Mesenchymal stem cell (in vitro differentiated cells and primary cell): Measurements from ENCODE around the gene IL1RAPL1.

ENCODE experiments used
- DNase-seq: peaks from one replicate; pipeline ENCODE4 v3.0.0-alpha.2; 2013
- H2AFZ ChIP-seq: one replicate; pipeline ENCODE4 v1.6.1; 2013; ENCODE audit warnings: low read depth, mild to moderate bottlenecking, control low read depth, inconsistent platforms, low read length, moderate library complexity
- H2AK5ac ChIP-seq: 2 replicates; pipeline ENCODE4 v1.6.1; 2013; ENCODE audit warnings: low read length, moderate library complexity, mild to moderate bottlenecking, inconsistent platforms; ENCODE audit not compliant: severe bottlenecking
- H2BK120ac ChIP-seq: one replicate; pipeline ENCODE4 v1.6.1; 2013; ENCODE audit warnings: low read depth, mild to moderate bottlenecking, inconsistent platforms, low read length, moderate library complexity
- H2BK12ac ChIP-seq, 2 experiments: one replicate each; pipeline ENCODE4 v1.6.1; 2013; ENCODE audit warnings: inconsistent platforms in 2 of 2, low read length in 2 of 2, mild to moderate bottlenecking in 2 of 2, moderate library complexity in 2 of 2, control low read depth in 1 of 2
- H2BK15ac ChIP-seq: one replicate; pipeline ENCODE4 v1.6.1; 2013; ENCODE audit warnings: mild to moderate bottlenecking, low read depth, inconsistent platforms; ENCODE audit not compliant: poor library complexity, severe bottlenecking
- H2BK5ac ChIP-seq: 2 replicates; pipeline ENCODE4 v1.6.1; 2013; ENCODE audit warnings: low read depth, mild to moderate bottlenecking, low read length, control low read depth, inconsistent platforms; ENCODE audit not compliant: poor library complexity, severe bottlenecking
- H3K14ac ChIP-seq, 2 experiments: one replicate each; pipeline ENCODE4 v1.6.1; 2013; ENCODE audit warnings: inconsistent platforms in 2 of 2, low read length in 2 of 2, control low read depth in 1 of 2, mild to moderate bottlenecking in 1 of 2, moderate library complexity in 1 of 2
- H3K18ac ChIP-seq, 2 experiments: one replicate each; pipeline ENCODE4 v1.6.1; 2013; ENCODE audit warnings: inconsistent platforms in 2 of 2, low read length in 2 of 2, control low read depth in 1 of 2, low read depth in 1 of 2, mild to moderate bottlenecking in 1 of 2
- H3K23ac ChIP-seq, 2 experiments: one replicate each; pipeline ENCODE4 v1.6.1; 2013; ENCODE audit warnings: inconsistent platforms in 2 of 2, low read length in 2 of 2, mild to moderate bottlenecking in 2 of 2, moderate library complexity in 2 of 2, control low read depth in 1 of 2
- H3K27ac ChIP-seq: 2 replicates; pipeline ENCODE4 v1.5.1; 2013; ENCODE audit warnings: mild to moderate bottlenecking, moderate library complexity, low read length, control low read depth, inconsistent platforms; ENCODE audit not compliant: poor library complexity, severe bottlenecking
- H3K27me3 ChIP-seq, 2 experiments: 2 replicates each; pipeline versions ENCODE4 v1.6.1 to v1.7.0; 2013; ENCODE audit warnings: low read length in 2 of 2, mild to moderate bottlenecking in 2 of 2, moderate library complexity in 2 of 2, control low read depth in 1 of 2, inconsistent platforms in 1 of 2; ENCODE audit not compliant: control insufficient read depth in 1 of 2, insufficient read depth in 1 of 2
- H3K36me3 ChIP-seq, 2 experiments: 2 replicates each; pipeline versions ENCODE4 v1.6.1 to v1.7.0; 2013; ENCODE audit warnings: low read length in 2 of 2, control low read depth in 1 of 2, inconsistent platforms in 1 of 2, low read depth in 1 of 2, mild to moderate bottlenecking in 1 of 2; ENCODE audit not compliant: insufficient read depth in 2 of 2, control insufficient read depth in 1 of 2
- H3K4ac ChIP-seq, 2 experiments: one replicate each; pipeline ENCODE4 v1.6.1; 2013; ENCODE audit warnings: inconsistent platforms in 2 of 2, low read length in 2 of 2, mild to moderate bottlenecking in 2 of 2, moderate library complexity in 2 of 2, control low read depth in 1 of 2, low read depth in 1 of 2
- H3K4me1 ChIP-seq: 2 replicates; pipeline ENCODE4 v1.6.1; 2013; ENCODE audit warnings: low read depth, low read length, control low read depth; ENCODE audit not compliant: control insufficient read depth, insufficient read depth
- H3K4me2 ChIP-seq: 2 replicates; pipeline ENCODE4 v1.6.1; 2013; ENCODE audit warnings: low read length, mild to moderate bottlenecking, inconsistent platforms; ENCODE audit not compliant: poor library complexity, severe bottlenecking
- H3K4me3 ChIP-seq, 2 experiments: 2 replicates each; pipeline versions ENCODE4 v1.5.1 to v1.7.0; 2013; ENCODE audit warnings: low read length in 2 of 2, mild to moderate bottlenecking in 2 of 2, control low read depth in 1 of 2, low read depth in 1 of 2; ENCODE audit not compliant: insufficient read depth in 1 of 2
- H3K79me1 ChIP-seq: replicated peaks from 2 replicates; pipeline ENCODE4 v1.6.1; 2013; ENCODE audit warnings: mild to moderate bottlenecking, control low read depth, low read length, inconsistent platforms; ENCODE audit not compliant: poor library complexity, severe bottlenecking
- H3K9ac ChIP-seq: 2 replicates; pipeline ENCODE4 v1.7.0; 2013; ENCODE audit warnings: mild to moderate bottlenecking, low read length, moderate library complexity
- H3K9me3 ChIP-seq: 2 replicates; pipeline ENCODE4 v1.7.0; 2013; ENCODE audit warnings: mild to moderate bottlenecking, low read length; ENCODE audit not compliant: control insufficient read depth
- H4K8ac ChIP-seq: one replicate; pipeline ENCODE4 v1.6.1; 2013; ENCODE audit warnings: inconsistent platforms, mild to moderate bottlenecking, low read length, moderate library complexity
- H4K91ac ChIP-seq: one replicate; pipeline ENCODE4 v1.6.1; 2013; ENCODE audit warnings: mild to moderate bottlenecking, low read length, inconsistent platforms
- WGBS: methylation state at CpG from one replicate; pipeline ENCODE4 v1.1.7; 2013; ENCODE audit warnings: mixed read lengths; 5-methylcytosine and 5-hydroxymethylcytosine counted together

The IL1RAPL1 gene

GRCh38 chrX:29721152-29721551 lies 1133.9 kb downstream of the IL1RAPL1 start:
- no peak overlapping the region for H2BK12ac ChIP-seq
- no peak for DNase-seq
- H3K9me3 ChIP-seq: no peaks in the 10 kb centered on the region
- H3K4ac ChIP-seq: no peak overlapping the region
- H2BK120ac ChIP-seq: no peak overlapping the region
- no peaks in the 10 kb centered on the region for H3K4me1 ChIP-seq
- no peak overlapping the region for H2AFZ ChIP-seq
- H3K4me2 ChIP-seq: no peak overlapping the region
- no peaks in the 10 kb centered on the region for H3K79me1 ChIP-seq
- H3K14ac ChIP-seq: no peak overlapping the region
- H3K9ac ChIP-seq: no peak overlapping the region
- no peak overlapping the region for H3K4me3 ChIP-seq
- H3K27me3 ChIP-seq: no peaks in the 10 kb centered on the region
- no peak overlapping the region for H4K8ac ChIP-seq
- no peak overlapping the region for H2BK15ac ChIP-seq
- H3K18ac ChIP-seq: no peak overlapping the region
- no peaks in the 10 kb centered on the region for H3K36me3 ChIP-seq
- no peak overlapping the region for H3K27ac ChIP-seq
- no peak overlapping the region for H2AK5ac ChIP-seq
- no CpG with 5 or more reads among the region's 2 CpGs for WGBS
- H3K23ac ChIP-seq: no peak overlapping the region
- H4K91ac ChIP-seq: no peak overlapping the region
- H2BK5ac ChIP-seq: no peak overlapping the region

DNA sequence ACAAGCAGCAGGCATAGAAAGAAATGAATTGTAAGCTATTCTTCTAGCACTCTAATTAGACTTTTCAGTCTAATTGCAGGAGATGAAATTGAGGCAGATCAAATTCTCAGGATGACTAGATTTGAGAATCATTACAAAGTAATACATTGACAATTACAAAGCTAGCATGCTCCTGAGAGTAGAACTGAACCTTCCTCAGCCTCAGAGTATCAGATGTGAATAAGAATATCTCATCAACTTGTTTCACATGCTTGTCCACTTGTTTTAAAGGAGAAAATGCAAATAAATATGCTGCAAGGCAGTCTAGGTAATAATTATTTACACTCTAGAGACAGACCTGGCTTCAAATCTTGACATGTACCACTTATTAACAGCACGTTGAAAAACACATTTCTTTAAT lies 1137.1 kb downstream of the IL1RAPL1 start:
- H2AFZ ChIP-seq: no peak overlapping the region
- H3K23ac ChIP-seq: no peak overlapping the region
- H3K18ac ChIP-seq: no peak overlapping the region
- no peak overlapping the region for H3K9ac ChIP-seq
- H3K27me3 ChIP-seq: no peaks in the 10 kb centered on the region
- H2BK15ac ChIP-seq: no peak overlapping the region
- no peak overlapping the region for H3K4me2 ChIP-seq
- H4K91ac ChIP-seq: no peak overlapping the region
- H2BK120ac ChIP-seq: no peak overlapping the region
- H3K9me3 ChIP-seq: no peaks in the 10 kb centered on the region
- no peak overlapping the region for H4K8ac ChIP-seq
- H2BK5ac ChIP-seq: no peak overlapping the region
- no peak overlapping the region for H3K27ac ChIP-seq
- no peak overlapping the region for H3K14ac ChIP-seq
- no peaks in the 10 kb centered on the region for H3K79me1 ChIP-seq
- no peaks in the 10 kb centered on the region for H3K4me1 ChIP-seq
- H2AK5ac ChIP-seq: no peak overlapping the region
- no peak overlapping the region for H2BK12ac ChIP-seq
- no CpG with 5 or more reads among the region's 1 CpG for WGBS
- H3K36me3 ChIP-seq: no peaks in the 10 kb centered on the region
- H3K4me3 ChIP-seq: no peak overlapping the region
- DNase-seq: no peak
- no peak overlapping the region for H3K4ac ChIP-seq

DNA sequence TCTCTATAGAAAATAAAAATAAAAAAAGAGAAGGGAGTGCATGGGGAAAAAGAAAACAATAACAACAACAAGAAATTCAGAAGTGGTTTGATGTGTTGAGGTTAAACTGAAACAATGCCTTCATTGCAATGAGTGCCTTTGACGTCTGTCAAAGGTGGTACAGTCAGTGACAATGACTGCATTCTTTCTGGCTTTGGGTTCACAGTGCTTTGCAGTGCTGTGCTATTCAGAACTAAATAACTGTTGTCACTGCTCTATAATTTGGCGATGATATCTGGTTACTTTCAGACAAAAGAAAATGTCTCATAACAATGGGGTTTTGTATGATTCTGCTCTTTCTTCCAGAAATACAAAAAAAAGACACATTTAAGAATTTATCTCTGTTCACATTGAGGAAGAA lies 1139.6 kb downstream of the IL1RAPL1 start:
- H3K36me3 ChIP-seq: no peaks in the 10 kb centered on the region
- no peak overlapping the region for H2BK5ac ChIP-seq
- H3K79me1 ChIP-seq: no peaks in the 10 kb centered on the region
- no peaks in the 10 kb centered on the region for H3K9me3 ChIP-seq
- no peak overlapping the region for H3K4me2 ChIP-seq
- DNase-seq: no peak
- WGBS: 100% methylated on average over 1 of the region's 2 CpGs
- H4K91ac ChIP-seq: no peak overlapping the region
- no peak overlapping the region for H3K18ac ChIP-seq
- no peak overlapping the region for H2BK120ac ChIP-seq
- H2BK12ac ChIP-seq: no peak overlapping the region
- no peak overlapping the region for H3K4ac ChIP-seq
- H4K8ac ChIP-seq: no peak overlapping the region
- H2AK5ac ChIP-seq: no peak overlapping the region
- H2BK15ac ChIP-seq: no peak overlapping the region
- no peak overlapping the region for H2AFZ ChIP-seq
- H3K4me1 ChIP-seq: no peaks in the 10 kb centered on the region
- no peak overlapping the region for H3K23ac ChIP-seq
- no peak overlapping the region for H3K14ac ChIP-seq
- H3K27me3 ChIP-seq: peaks cover 0 to 5% of the 10 kb centered on the region in 2 experiments
- H3K9ac ChIP-seq: no peak overlapping the region
- H3K4me3 ChIP-seq: no peak overlapping the region
- no peak overlapping the region for H3K27ac ChIP-seq

DNA sequence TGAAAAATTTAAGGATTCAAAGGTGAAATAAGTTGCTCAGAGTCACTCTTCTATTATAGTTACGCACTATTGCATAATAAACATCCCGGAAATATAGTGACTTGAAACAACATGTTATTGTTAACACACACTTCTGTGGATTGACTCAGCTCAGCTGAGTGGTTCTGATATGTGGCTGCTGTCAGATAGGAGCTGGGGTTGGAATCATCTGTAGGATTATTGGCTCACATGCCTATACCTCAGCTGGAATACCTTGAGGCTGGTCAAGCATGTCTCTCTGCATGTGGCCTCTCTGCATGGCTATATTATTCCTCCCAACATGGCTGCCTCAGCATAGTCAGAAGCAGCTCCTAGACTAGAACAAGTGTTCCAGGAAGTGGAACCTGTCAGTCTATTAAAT lies 1141.4 kb downstream of the IL1RAPL1 start:
- Histone ChIP-seq H3K27me3 (peaks cover 0 to 6% of the 10 kb centered on the region in 2 experiments), H2BK120ac (no peak overlapping the region), H2BK5ac (no peak overlapping the region), H3K9me3 (no peaks in the 10 kb centered on the region), H3K9ac (no peak overlapping the region), H3K36me3 (no peaks in the 10 kb centered on the region), H2BK12ac (no peak overlapping the region), H4K91ac (no peak overlapping the region), H2BK15ac (no peak overlapping the region), H3K14ac (no peak overlapping the region), H3K18ac (peak overlapping the region in 1 of 2 experiments; percentile 21), H3K23ac (no peak overlapping the region), H4K8ac (no peak overlapping the region), H2AK5ac (no peak overlapping the region), H3K4me2 (no peak overlapping the region), H3K4ac (no peak overlapping the region), H3K4me1 (no peaks in the 10 kb centered on the region), H3K4me3 (no peak overlapping the region), H2AFZ (no peak overlapping the region), H3K27ac (no peak overlapping the region), H3K79me1 (no peaks in the 10 kb centered on the region)
- no CpG with 5 or more reads among the region's 2 CpGs for WGBS
- DNase-seq: peak; percentile 1
